CD14-positive monocyte (primary cell): ENCODE data around the gene RNF175. TPM values are rescaled to one million over a fixed set of nuclear protein-coding genes. Genes with fewer than 3 reads are reported as not detected.

Experiments used
- DNase-seq, 3 donors: peaks; one replicate each; pipeline ENCODE4 v3.0.0-alpha.2; 2011 to 2022
- H2AFZ ChIP-seq: 2 replicates; pipeline ENCODE4 v1.6.0; 2012; ENCODE audit warnings: mild to moderate bottlenecking, low read depth, low read length, inconsistent platforms; ENCODE audit not compliant: insufficient read depth, poor library complexity, severe bottlenecking
- H3K27ac ChIP-seq, 2 donors: 1 replicate in 1 of 2; 2 replicates in 1 of 2; pipeline ENCODE4 v1.5.1; 2012 to 2013; ENCODE audit warnings: low read length in 2 of 2, control low read depth in 1 of 2, inconsistent platforms in 1 of 2, low read depth in 1 of 2, mild to moderate bottlenecking in 1 of 2
- H3K27me3 ChIP-seq, 2 donors: one replicate each; pipeline versions ENCODE4 v1.6.0 to v1.6.1; 2011 to 2013; ENCODE audit warnings: low read length in 2 of 2; ENCODE audit not compliant: control insufficient read depth in 2 of 2, insufficient read depth in 2 of 2
- H3K36me3 ChIP-seq, 2 donors: replicated peaks in 1 of 2; 1 replicate in 1 of 2; 2 replicates in 1 of 2; pipeline versions ENCODE4 v1.5.1 to v1.6.1; 2012 to 2013; ENCODE audit warnings: low read length in 2 of 2, control low read depth in 1 of 2, inconsistent platforms in 1 of 2, mild to moderate bottlenecking in 1 of 2; ENCODE audit not compliant: insufficient read depth in 2 of 2, control insufficient read depth in 1 of 2
- H3K4me1 ChIP-seq, 2 donors: 1 replicate in 1 of 2; 2 replicates in 1 of 2; pipeline versions ENCODE4 v1.5.1 to v1.6.1; 2012 to 2013; ENCODE audit warnings: low read length in 2 of 2, control low read depth in 1 of 2, inconsistent platforms in 1 of 2, mild to moderate bottlenecking in 1 of 2, moderate library complexity in 1 of 2; ENCODE audit not compliant: insufficient read depth in 2 of 2, control insufficient read depth in 1 of 2
- H3K4me2 ChIP-seq: replicated peaks from 2 replicates; pipeline ENCODE3; 2012; ENCODE audit warnings: low read length, moderate library complexity, mild to moderate bottlenecking; ENCODE audit not compliant: poor library complexity, severe bottlenecking; ENCODE audit errors: extremely low read depth
- H3K4me3 ChIP-seq, 3 experiments: fragments of 200-600 bp in 1 of 3; sonication (generic) in 1 of 3; replicated peaks in 1 of 3; 1 replicate in 2 of 3; 2 replicates in 1 of 3; pipeline ENCODE4 v1.5.1; 2011 to 2013; ENCODE audit warnings: low read length in 3 of 3, mild to moderate bottlenecking in 3 of 3, control low read depth in 2 of 3, low read depth in 2 of 3, inconsistent platforms in 1 of 3, moderate library complexity in 1 of 3
- H3K79me2 ChIP-seq: 2 replicates; pipeline ENCODE4 v1.6.0; 2012; ENCODE audit warnings: mild to moderate bottlenecking, control low read depth, inconsistent platforms, low read length, moderate library complexity; ENCODE audit not compliant: insufficient read depth
- H3K9ac ChIP-seq: 2 replicates; pipeline ENCODE4 v1.6.0; 2017; ENCODE audit warnings: low read length, mild to moderate bottlenecking; ENCODE audit not compliant: insufficient read depth, poor library complexity, severe bottlenecking
- H3K9me3 ChIP-seq, 2 donors: replicated peaks in 1 of 2; 1 replicate in 1 of 2; 2 replicates in 1 of 2; pipeline versions ENCODE4 v1.5.1 to v1.6.1; 2012 to 2013; ENCODE audit warnings: low read length in 2 of 2, control low read depth in 1 of 2; ENCODE audit not compliant: control insufficient read depth in 1 of 2, insufficient read depth in 1 of 2
- H4K20me1 ChIP-seq: 2 replicates; pipeline ENCODE4 v1.6.0; 2012; ENCODE audit warnings: mild to moderate bottlenecking, low read length, control low read depth, moderate library complexity; ENCODE audit not compliant: insufficient read depth
- H3K27ac Mint-ChIP-seq, 7 donors: one replicate each; pipeline ENCODE4 v1.8.0; 2020; ENCODE audit warnings: mild to moderate bottlenecking in 7 of 7, mixed read lengths in 7 of 7, moderate library complexity in 6 of 7, inconsistent platforms in 2 of 7
- H3K27me3 Mint-ChIP-seq, 3 donors: one replicate each; pipeline ENCODE4 v1.8.0; 2021 to 2022; ENCODE audit warnings: low read depth in 3 of 3, mild to moderate bottlenecking in 3 of 3, mixed read lengths in 3 of 3, moderate library complexity in 3 of 3, inconsistent platforms in 1 of 3
- H3K36me3 Mint-ChIP-seq, 2 donors: one replicate each; pipeline ENCODE4 v1.8.0; 2020; ENCODE audit warnings: mixed read lengths in 2 of 2, inconsistent platforms in 1 of 2, mild to moderate bottlenecking in 1 of 2
- H3K4me1 Mint-ChIP-seq: one replicate; pipeline ENCODE4 v1.8.0; 2020; ENCODE audit warnings: mild to moderate bottlenecking, mixed read lengths
- H3K4me3 Mint-ChIP-seq, 2 donors: one replicate each; pipeline ENCODE4 v1.8.0; 2020; ENCODE audit warnings: mild to moderate bottlenecking in 2 of 2, mixed read lengths in 2 of 2, moderate library complexity in 1 of 2
- H3K9me3 Mint-ChIP-seq, 7 donors: one replicate each; pipeline ENCODE4 v1.8.0; 2020 to 2022; ENCODE audit warnings: mixed read lengths in 7 of 7, mild to moderate bottlenecking in 6 of 7, moderate library complexity in 6 of 7, inconsistent platforms in 2 of 7
- WGBS: methylation state at CpG from one replicate; pipeline ENCODE4 v1.1.5; 2013; ENCODE audit warnings: missing lambda C conversion rate; ENCODE audit not compliant: insufficient coverage; 5-methylcytosine and 5-hydroxymethylcytosine counted together
- intact Hi-C, 2 donors: fragments of 100-400 bp; cut with micrococcal nuclease; formaldehyde crosslinking; loops; one replicate each; pipeline versions ENCODE4 v1.15.0 to v1.15.1; 2023
- polyA plus RNA-seq, 3 donors: library from polyadenylated mRNA; depleted of rRNA in 1 of 3; unstranded in 2 of 3; stranded (reverse) in 1 of 3; fragments of 300-500 nt in 2 of 3; fragments of >200 nt in 1 of 3; fragmentation: Illumina TruSeq in 2 of 3; gene quantifications; 1 replicate in 2 of 3; 2 replicates in 1 of 3; pipeline ENCODE4 v1.2.3, GENCODE V29; 2012 to 2021
- TF ChIP-seq, protein P1 (sequence below): fragments of 200-600 bp; IDR thresholded peaks from one replicate; pipeline ENCODE4 v1.8.0; 2022; ENCODE audit warnings: antibody characterized with exemption, mild to moderate bottlenecking

Gene RNF175
- polyA plus RNA-seq, 3 donors = 0.36 to 0.91 (median 0.55) TPM

DNA sequence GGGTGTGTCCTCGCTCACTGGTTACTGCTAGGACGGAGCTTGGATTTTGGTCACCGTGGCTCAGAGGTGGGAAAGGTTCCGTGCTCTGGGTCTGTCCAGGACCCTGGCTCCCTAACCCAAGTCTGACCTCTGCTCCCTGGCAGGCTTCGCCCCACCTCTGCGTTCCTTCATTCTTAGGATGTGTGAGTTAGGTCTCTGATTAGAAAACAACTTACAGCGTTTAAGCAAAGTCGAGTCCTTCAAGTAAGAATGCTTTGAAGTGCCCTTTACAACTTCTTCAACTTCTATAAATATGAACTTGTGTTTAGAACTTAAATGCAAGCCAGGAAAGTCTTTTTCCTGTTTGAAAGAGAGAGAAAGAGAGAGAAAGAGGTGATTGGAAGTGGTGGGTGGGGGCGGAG is 74.9 kb downstream of the RNF175 start:
- Mint-ChIP-seq H3K9me3 (peaks cover 15 to 28% (median 20%) of the 10 kb centered on the region in 7 donors), H3K4me3 (peak overlapping the region; percentile 94 to 99), H3K27me3 (peaks cover 0 to 4% (median 0%) of the 10 kb centered on the region in 3 donors), H3K27ac (peak overlapping the region; percentile 90 to 97 (median 95)), H3K4me1 (peaks cover 37% of the 10 kb centered on the region), H3K36me3 (peaks cover 48 to 49% of the 10 kb centered on the region in 2 donors)
- Histone ChIP-seq H3K4me2 (peak overlapping the region; percentile 82), H3K4me3 (peak overlapping the region; percentile 93 to 98 (median 94)), H3K9me3 (peaks cover 18 to 22% of the 10 kb centered on the region in 2 donors), H2AFZ (peak overlapping the region; percentile 66), H3K27ac (peak overlapping the region; percentile 77 to 96), H3K79me2 (peaks cover 68% of the 10 kb centered on the region), H3K9ac (peak overlapping the region; percentile 98), H4K20me1 (peaks cover 40% of the 10 kb centered on the region), H3K36me3 (peaks cover 29 to 40% of the 10 kb centered on the region in 2 donors), H3K27me3 (no peaks in the 10 kb centered on the region), H3K4me1 (peaks cover 23 to 62% of the 10 kb centered on the region in 2 donors)
- DNase-seq = no peak
- WGBS = 0% methylated on average over 4 of the region's 9 CpGs
- TF ChIP-seq, protein P1, sequence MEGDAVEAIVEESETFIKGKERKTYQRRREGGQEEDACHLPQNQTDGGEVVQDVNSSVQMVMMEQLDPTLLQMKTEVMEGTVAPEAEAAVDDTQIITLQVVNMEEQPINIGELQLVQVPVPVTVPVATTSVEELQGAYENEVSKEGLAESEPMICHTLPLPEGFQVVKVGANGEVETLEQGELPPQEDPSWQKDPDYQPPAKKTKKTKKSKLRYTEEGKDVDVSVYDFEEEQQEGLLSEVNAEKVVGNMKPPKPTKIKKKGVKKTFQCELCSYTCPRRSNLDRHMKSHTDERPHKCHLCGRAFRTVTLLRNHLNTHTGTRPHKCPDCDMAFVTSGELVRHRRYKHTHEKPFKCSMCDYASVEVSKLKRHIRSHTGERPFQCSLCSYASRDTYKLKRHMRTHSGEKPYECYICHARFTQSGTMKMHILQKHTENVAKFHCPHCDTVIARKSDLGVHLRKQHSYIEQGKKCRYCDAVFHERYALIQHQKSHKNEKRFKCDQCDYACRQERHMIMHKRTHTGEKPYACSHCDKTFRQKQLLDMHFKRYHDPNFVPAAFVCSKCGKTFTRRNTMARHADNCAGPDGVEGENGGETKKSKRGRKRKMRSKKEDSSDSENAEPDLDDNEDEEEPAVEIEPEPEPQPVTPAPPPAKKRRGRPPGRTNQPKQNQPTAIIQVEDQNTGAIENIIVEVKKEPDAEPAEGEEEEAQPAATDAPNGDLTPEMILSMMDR = no peak
- intact Hi-C loops = loop anchor here (5.0 to 10.0 kb wide), 2 partner anchors 43 to 60 kb away; no protein-coding TSS in a partner anchor

DNA sequence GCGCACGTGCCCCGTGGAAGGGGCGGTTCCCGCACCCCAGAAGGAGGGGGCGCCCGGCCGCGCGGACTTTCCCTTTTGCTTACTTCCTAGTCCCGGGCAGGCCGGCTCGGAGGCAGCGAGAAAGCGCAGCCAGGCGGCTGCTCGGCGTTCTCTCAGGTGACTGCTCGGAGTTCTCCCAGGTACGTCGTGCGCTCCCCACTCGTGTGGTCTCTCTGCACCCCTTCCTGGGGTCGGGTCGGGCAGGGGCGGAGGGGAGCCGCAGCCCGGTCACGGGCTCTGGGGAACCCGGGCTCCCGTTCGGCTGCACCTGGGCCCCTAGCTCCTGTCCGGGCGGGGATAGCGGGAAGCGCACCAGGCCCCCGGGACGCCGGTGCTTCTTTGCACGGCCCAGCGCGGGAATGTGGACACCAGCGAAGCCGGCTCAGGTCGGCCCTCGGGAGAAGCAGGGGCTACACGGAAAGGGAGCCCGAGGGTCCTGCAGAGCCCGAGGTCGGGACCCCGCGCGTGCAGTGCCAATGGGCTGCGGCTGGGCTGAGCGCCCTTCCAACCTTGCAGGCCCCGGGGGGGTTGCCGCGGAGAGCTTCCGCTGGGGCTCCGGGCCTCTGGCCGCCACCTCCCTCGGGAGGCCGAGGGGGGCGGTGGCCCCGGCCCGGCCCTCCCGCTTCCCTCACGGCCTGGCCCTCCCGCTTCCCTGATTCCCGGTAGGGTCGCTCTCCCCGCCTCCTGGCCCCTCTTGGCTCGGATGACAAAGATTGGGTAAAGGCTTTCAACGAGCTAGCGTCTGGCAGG is 75.4 kb downstream of the RNF175 start, which contains the start of gene TLR2:
Gene TLR2, plus strand, starts transcription at position 99 of the 789 bp plus-strand sequence. CDS start 18,628 bp downstream, outside the sequence.
- Histone ChIP-seq H3K9ac (peak within 1 kb of the TSS; percentile 98), H3K9me3 (peaks cover 14 to 19% of the 10 kb centered on the region in 2 donors), H3K4me1 (peaks cover 29 to 68% of the 10 kb centered on the region in 2 donors), H3K4me3 (peak within 1 kb of the TSS; percentile 93 to 98 (median 94)), H4K20me1 (peaks cover 34% of the 10 kb centered on the region), H3K4me2 (peak within 1 kb of the TSS; percentile 82), H3K27me3 (no peaks in the 10 kb centered on the region), H3K27ac (peak within 1 kb of the TSS; percentile 77 to 96), H2AFZ (peak within 1 kb of the TSS; percentile 66), H3K79me2 (peaks cover 62% of the 10 kb centered on the region), H3K36me3 (peaks cover 24 to 34% of the 10 kb centered on the region in 2 donors)
- Mint-ChIP-seq H3K27me3 (peaks cover 0 to 4% (median 0%) of the 10 kb centered on the region in 3 donors), H3K4me3 (peak within 1 kb of the TSS; percentile 94 to 99), H3K9me3 (peaks cover 10 to 24% (median 16%) of the 10 kb centered on the region in 7 donors), H3K4me1 (peaks cover 43% of the 10 kb centered on the region), H3K27ac (peak within 1 kb of the TSS; percentile 90 to 97 (median 95)), H3K36me3 (peaks cover 42 to 43% of the 10 kb centered on the region in 2 donors)
- DNase-seq = peak; percentile 84 to 87 (median 85)
- intact Hi-C loops = loop anchor here in 1 of 2 donors (5.0 to 10.0 kb wide), 2 partner anchors 42 to 60 kb away; no protein-coding TSS in a partner anchor
- TF ChIP-seq, protein P1 = peak; percentile 9
- under 1% methylated on average over 75 of the region's 75 CpGs for WGBS
